Breast epithelium (tissue), 3 donors: Measurements from ENCODE around the gene ZDHHC5.

Experiments
- POLR2A ChIP-seq: fragments of 450-650 bp; IDR thresholded peaks from one replicate; pipeline ENCODE4 v1.6.1; 2016; ENCODE audit warnings: antibody characterized with exemption, mild to moderate bottlenecking, moderate library complexity
- POLR2AphosphoS5 ChIP-seq, 3 donors: sonication (generic); formaldehyde crosslinking; IDR thresholded peaks; one replicate each; pipeline ENCODE4 v1.6.1; 2017; ENCODE audit warnings: antibody characterized with exemption in 3 of 3
- TF ChIP-seq, protein P1 (sequence below), 3 donors: fragments of 450-650 bp; IDR thresholded peaks; one replicate each; pipeline ENCODE4 v1.5.1; 2016 to 2017; ENCODE audit warnings: antibody characterized with exemption in 3 of 3, mild to moderate bottlenecking in 3 of 3, moderate library complexity in 3 of 3

DNA sequence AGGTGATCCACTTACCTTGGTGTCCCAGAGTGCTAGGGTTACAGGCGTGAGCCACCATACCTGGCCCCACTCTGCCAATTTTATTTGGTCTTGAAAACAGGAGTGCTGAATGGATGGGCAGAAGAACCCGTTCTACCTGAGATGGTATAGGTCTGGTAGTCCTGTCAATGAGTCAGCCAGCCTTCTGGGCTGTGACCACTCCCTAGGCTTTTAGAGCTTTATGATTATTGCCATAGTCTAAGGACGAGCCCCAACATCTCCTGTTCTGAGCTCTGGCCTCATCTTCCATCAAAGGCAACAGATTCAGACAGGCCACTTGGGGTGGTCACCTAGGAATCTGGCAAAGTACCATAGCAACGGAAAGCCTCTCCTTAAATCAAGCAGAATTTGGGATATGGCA, 11.5 kb downstream of the ZDHHC5 start:
- TF ChIP-seq POLR2A (no peak), POLR2AphosphoS5 (IDR thresholded peaks at IDR 0.05) (no peak)
- TF ChIP-seq, protein P1, sequence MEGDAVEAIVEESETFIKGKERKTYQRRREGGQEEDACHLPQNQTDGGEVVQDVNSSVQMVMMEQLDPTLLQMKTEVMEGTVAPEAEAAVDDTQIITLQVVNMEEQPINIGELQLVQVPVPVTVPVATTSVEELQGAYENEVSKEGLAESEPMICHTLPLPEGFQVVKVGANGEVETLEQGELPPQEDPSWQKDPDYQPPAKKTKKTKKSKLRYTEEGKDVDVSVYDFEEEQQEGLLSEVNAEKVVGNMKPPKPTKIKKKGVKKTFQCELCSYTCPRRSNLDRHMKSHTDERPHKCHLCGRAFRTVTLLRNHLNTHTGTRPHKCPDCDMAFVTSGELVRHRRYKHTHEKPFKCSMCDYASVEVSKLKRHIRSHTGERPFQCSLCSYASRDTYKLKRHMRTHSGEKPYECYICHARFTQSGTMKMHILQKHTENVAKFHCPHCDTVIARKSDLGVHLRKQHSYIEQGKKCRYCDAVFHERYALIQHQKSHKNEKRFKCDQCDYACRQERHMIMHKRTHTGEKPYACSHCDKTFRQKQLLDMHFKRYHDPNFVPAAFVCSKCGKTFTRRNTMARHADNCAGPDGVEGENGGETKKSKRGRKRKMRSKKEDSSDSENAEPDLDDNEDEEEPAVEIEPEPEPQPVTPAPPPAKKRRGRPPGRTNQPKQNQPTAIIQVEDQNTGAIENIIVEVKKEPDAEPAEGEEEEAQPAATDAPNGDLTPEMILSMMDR (IDR thresholded peaks at IDR 0.05), result no peak
